GM12878 (cell line): ENCODE measurements around the gene TEF. TPM values are rescaled to one million over a fixed set of nuclear protein-coding genes. Genes with fewer than 3 reads are reported as not detected.

Experiments
- ATAC-seq: fragments of 200-7000 bp; cut with Tn5 transposase; 3 replicates; pipeline ENCODE4 v1.9.1; 2020; ENCODE audit warnings: mild to moderate bottlenecking, moderate library complexity
- BruUV-seq: library from RNA; stranded (reverse); fragments of 400-500 nt; replicated peaks from 2 replicates; lab custom pipeline; 2021; lab: Mats Ljungman, UMichigan
- CTCF ChIA-PET: fragments of 300-600 bp; sonication (Branson Sonifier 250); formaldehyde crosslinking; extraction: SDS; loops from one replicate; lab custom pipeline; 2021; ENCODE audit warnings: inconsistent platforms; lab: Yijun Ruan, JAX
- POLR2A ChIA-PET: fragments of 350-600 bp; formaldehyde crosslinking; extraction: SDS; loops from one replicate; lab custom pipeline; 2021; ENCODE audit warnings: inconsistent platforms; lab: Charles Lee
- RAD21 ChIA-PET: fragments of 300-600 bp; sonication (Branson Sonifier 250); formaldehyde crosslinking; loops from one replicate; lab custom pipeline; 2023; ENCODE audit warnings: antibody characterized with exemption; ENCODE audit not compliant: unreplicated experiment; lab: Charles Lee
- SMC1A ChIA-PET: fragments of 300-600 bp; sonication (Branson Sonifier 250); formaldehyde crosslinking; loops from one replicate; lab custom pipeline; 2023; ENCODE audit not compliant: unreplicated experiment, uncharacterized antibody; lab: Charles Lee
- DNase-seq: peaks from one replicate; pipeline ENCODE4 v3.0.0-alpha.2; 2011; ENCODE audit warnings: low read depth, low spot score
- FAIRE-seq: peaks from 3 replicates; lab custom pipeline; 2011; peaks lifted over from hg19 to GRCh38; lab: Jason Lieb, UNC
- H2AFZ ChIP-seq: 2 replicates; pipeline ENCODE4 v1.6.0; 2011; ENCODE audit warnings: low read depth, low read length, control low read depth; ENCODE audit not compliant: control insufficient read depth
- H3K27ac ChIP-seq: 2 replicates; pipeline ENCODE4 v1.5.1; 2011; ENCODE audit warnings: control low read depth; ENCODE audit not compliant: control insufficient read depth, insufficient read depth
- H3K27me3 ChIP-seq, 2 experiments: replicated peaks in 1 of 2; 2 replicates each; pipeline versions ENCODE4 v1.6.0 to v1.6.1; 2011; ENCODE audit warnings: low read length in 1 of 2; ENCODE audit not compliant: control insufficient read depth in 2 of 2, insufficient read depth in 2 of 2
- H3K36me3 ChIP-seq, 2 experiments: 2 replicates each; pipeline ENCODE4 v1.5.1; 2011; ENCODE audit warnings: low read length in 1 of 2; ENCODE audit not compliant: control insufficient read depth in 2 of 2, insufficient read depth in 2 of 2
- H3K4me1 ChIP-seq: 2 replicates; pipeline ENCODE4 v1.6.1; 2011; ENCODE audit warnings: mild to moderate bottlenecking, low read length, moderate library complexity, mixed read lengths; ENCODE audit not compliant: control insufficient read depth, insufficient read depth
- H3K4me2 ChIP-seq: 2 replicates; pipeline ENCODE4 v1.6.0; 2011; ENCODE audit warnings: control low read depth; ENCODE audit not compliant: control insufficient read depth, insufficient read depth
- H3K4me3 ChIP-seq: fragments of 200-600 bp; sonication (generic); 2 replicates; pipeline ENCODE4 v1.5.1; 2016
- H3K79me2 ChIP-seq: 2 replicates; pipeline ENCODE4 v1.6.0; 2011; ENCODE audit warnings: low read length; ENCODE audit not compliant: control insufficient read depth, insufficient read depth
- H3K9ac ChIP-seq: 2 replicates; pipeline ENCODE4 v1.8.0; 2011; ENCODE audit warnings: low read length, control low read depth, mixed read lengths; ENCODE audit not compliant: control insufficient read depth, insufficient read depth
- H3K9me3 ChIP-seq: replicated peaks from 3 replicates; pipeline ENCODE4 v1.5.1; 2011; ENCODE audit warnings: mild to moderate bottlenecking, low read length; ENCODE audit not compliant: control insufficient read depth, insufficient read depth
- H4K20me1 ChIP-seq: 2 replicates; pipeline ENCODE4 v1.6.0; 2011; ENCODE audit not compliant: control insufficient read depth, insufficient read depth
- BCL11A ChIP-seq: IDR thresholded peaks from 2 replicates; pipeline ENCODE4 v1.6.1; 2011; ENCODE audit warnings: low read depth, low read length
- EGR1 ChIP-seq, 2 experiments: IDR thresholded peaks; 1 replicate in 1 of 2; 2 replicates in 1 of 2; pipeline ENCODE4 v1.6.1; 2011 to 2012; ENCODE audit warnings: low read depth in 2 of 2, low read length in 2 of 2, borderline replicate concordance in 1 of 2, mild to moderate bottlenecking in 1 of 2, moderate library complexity in 1 of 2
- ETV6 ChIP-seq, 2 experiments: fragments of 450-650 bp in 1 of 2; IDR thresholded peaks in 1 of 2; conservative IDR thresholded peaks in 1 of 2; 2 replicates each; pipeline ENCODE4 v1.6.1; 2014; ENCODE audit warnings: antibody characterized with exemption in 1 of 2, borderline replicate concordance in 1 of 2, low read depth in 1 of 2, mild to moderate bottlenecking in 1 of 2, moderate library complexity in 1 of 2
- FOXK2 ChIP-seq: fragments of 450-650 bp; IDR thresholded peaks from 2 replicates; pipeline ENCODE4 v1.6.1; 2017; ENCODE audit warnings: mild to moderate bottlenecking, moderate library complexity
- IKZF1 ChIP-seq: fragments of 450-650 bp; conservative IDR thresholded peaks from 2 replicates; pipeline ENCODE4 v1.6.1; 2017; ENCODE audit warnings: antibody characterized with exemption, mild to moderate bottlenecking
- PML ChIP-seq: IDR thresholded peaks from 2 replicates; pipeline ENCODE4 v1.6.1; 2012; ENCODE audit warnings: low read length, inconsistent platforms
- SIX5 ChIP-seq: IDR thresholded peaks from 2 replicates; pipeline ENCODE4 v1.6.1; 2011; ENCODE audit warnings: mild to moderate bottlenecking, low read depth, low read length, moderate library complexity; ENCODE audit not compliant: severe bottlenecking
- SREBF2 ChIP-seq: IDR thresholded peaks from 2 replicates; pipeline ENCODE4 v1.6.1; 2012; ENCODE audit warnings: mild to moderate bottlenecking, low read length
- WRNIP1 ChIP-seq: IDR thresholded peaks from 2 replicates; pipeline ENCODE4 v1.6.1; 2011; ENCODE audit warnings: low read depth, low read length, improper control_type of control experiment, borderline replicate concordance
- WGBS: methylation state at CpG from one replicate; pipeline ENCODE4 v1.1.6; 2016; ENCODE audit warnings: low lambda C conversion rate; ENCODE audit not compliant: insufficient replicate concordance, insufficient coverage; ENCODE audit errors: missing lambda C conversion rate; 5-methylcytosine and 5-hydroxymethylcytosine counted together
- in situ Hi-C: fragments of 300-500 bp; cut with MboI; formaldehyde crosslinking; loops from 9 replicates; pipeline ENCODE4 v1.14.3; 2018; ENCODE audit warnings: mixed read lengths
- intact Hi-C: fragments of 100-400 bp; cut with micrococcal nuclease; formaldehyde crosslinking; loops from one replicate; pipeline ENCODE4 v1.14.2; 2022; ENCODE audit not compliant: unreplicated experiment
- polyA plus RNA-seq, 11 experiments: library from polyadenylated mRNA; depleted of rRNA in 4 of 11; unstranded in 6 of 11; stranded (reverse) in 5 of 11; fragments of >200 nt; fragmentation: Nextera tagmentation in 4 of 11; fragmentation: Illumina TruSeq in 1 of 11; extraction: Ambion mirVana in 4 of 11; extraction: Trizol in 1 of 11; gene quantifications; 1 replicate in 1 of 11; 2 replicates in 10 of 11; pipeline versions ENCODE4 v1.2.1 to v1.2.3, GENCODE V29; 2011 to 2016; ENCODE audit warnings: inconsistent platforms in 2 of 11, missing spikeins in 2 of 11, low read depth in 1 of 11
- total RNA-seq, 4 experiments: library from RNA; depleted of rRNA in 3 of 4; stranded (reverse); fragments of >200 nt in 3 of 4; fragmentation: Illumina TruSeq in 1 of 4; extraction: Trizol in 1 of 4; gene quantifications; 2 replicates each; pipeline versions ENCODE4 v1.2.1 to v1.2.3, GENCODE V29; 2013 to 2021
- TF ChIP-seq, protein P1 (sequence below): fragments of 450-650 bp; IDR thresholded peaks from 2 replicates; pipeline ENCODE4 v1.6.1; 2014; ENCODE audit warnings: mild to moderate bottlenecking
- TF ChIP-seq, protein P2 (sequence below): fragments of 450-650 bp; formaldehyde crosslinking; IDR thresholded peaks from 2 replicates; pipeline ENCODE4 v1.4.0; 2020; ENCODE audit warnings: mild to moderate bottlenecking, moderate library complexity
- TF ChIP-seq, protein P3 (sequence below): fragments of 150-350 bp; IDR thresholded peaks from 2 replicates; pipeline ENCODE4 v1.6.1; 2016; ENCODE audit warnings: low read depth, low read length

TEF gene
- total and polyA plus RNA-seq, 10 of the 15 experiments (the other 5 are each of a cell fraction or from before 2014, with no cell fraction given): 0.23 to 4.9 (median 3.2) TPM

DNA sequence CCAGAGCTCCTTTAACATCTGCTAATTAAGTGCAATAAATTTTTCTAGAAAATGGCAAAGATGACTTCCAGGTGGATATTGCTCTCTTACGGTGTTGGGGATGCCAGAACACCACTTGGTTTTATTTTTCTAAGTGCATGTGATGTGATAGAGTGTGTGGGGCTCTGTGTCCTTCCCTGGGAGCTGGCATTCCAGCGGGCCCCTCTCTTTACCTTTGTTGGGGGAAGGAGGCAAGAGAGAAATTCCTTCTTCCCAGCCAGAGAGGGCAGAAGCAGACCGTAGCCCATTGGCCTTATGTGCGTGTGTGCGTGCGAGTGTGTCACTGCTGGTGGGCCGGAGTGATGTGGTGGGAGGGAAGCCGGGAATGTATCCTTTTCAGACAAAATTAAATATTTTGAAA, 17.2 kb downstream of the TEF start:
- H3K4me1 ChIP-seq: peaks cover 4% of the 10 kb centered on the region
- no peak overlapping the region for H2AFZ ChIP-seq
- CTCF ChIA-PET: interaction anchor here (1.1 to 1.7 kb wide), 3 partner anchors 11 to 476 kb away, joined by 3 to 5 read pairs (median 4); no protein-coding TSS in a partner anchor
- TF ChIP-seq BCL11A: no peak
- TF ChIP-seq, protein P1, sequence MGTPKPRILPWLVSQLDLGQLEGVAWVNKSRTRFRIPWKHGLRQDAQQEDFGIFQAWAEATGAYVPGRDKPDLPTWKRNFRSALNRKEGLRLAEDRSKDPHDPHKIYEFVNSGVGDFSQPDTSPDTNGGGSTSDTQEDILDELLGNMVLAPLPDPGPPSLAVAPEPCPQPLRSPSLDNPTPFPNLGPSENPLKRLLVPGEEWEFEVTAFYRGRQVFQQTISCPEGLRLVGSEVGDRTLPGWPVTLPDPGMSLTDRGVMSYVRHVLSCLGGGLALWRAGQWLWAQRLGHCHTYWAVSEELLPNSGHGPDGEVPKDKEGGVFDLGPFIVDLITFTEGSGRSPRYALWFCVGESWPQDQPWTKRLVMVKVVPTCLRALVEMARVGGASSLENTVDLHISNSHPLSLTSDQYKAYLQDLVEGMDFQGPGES: no peak
- TF ChIP-seq, protein P2, sequence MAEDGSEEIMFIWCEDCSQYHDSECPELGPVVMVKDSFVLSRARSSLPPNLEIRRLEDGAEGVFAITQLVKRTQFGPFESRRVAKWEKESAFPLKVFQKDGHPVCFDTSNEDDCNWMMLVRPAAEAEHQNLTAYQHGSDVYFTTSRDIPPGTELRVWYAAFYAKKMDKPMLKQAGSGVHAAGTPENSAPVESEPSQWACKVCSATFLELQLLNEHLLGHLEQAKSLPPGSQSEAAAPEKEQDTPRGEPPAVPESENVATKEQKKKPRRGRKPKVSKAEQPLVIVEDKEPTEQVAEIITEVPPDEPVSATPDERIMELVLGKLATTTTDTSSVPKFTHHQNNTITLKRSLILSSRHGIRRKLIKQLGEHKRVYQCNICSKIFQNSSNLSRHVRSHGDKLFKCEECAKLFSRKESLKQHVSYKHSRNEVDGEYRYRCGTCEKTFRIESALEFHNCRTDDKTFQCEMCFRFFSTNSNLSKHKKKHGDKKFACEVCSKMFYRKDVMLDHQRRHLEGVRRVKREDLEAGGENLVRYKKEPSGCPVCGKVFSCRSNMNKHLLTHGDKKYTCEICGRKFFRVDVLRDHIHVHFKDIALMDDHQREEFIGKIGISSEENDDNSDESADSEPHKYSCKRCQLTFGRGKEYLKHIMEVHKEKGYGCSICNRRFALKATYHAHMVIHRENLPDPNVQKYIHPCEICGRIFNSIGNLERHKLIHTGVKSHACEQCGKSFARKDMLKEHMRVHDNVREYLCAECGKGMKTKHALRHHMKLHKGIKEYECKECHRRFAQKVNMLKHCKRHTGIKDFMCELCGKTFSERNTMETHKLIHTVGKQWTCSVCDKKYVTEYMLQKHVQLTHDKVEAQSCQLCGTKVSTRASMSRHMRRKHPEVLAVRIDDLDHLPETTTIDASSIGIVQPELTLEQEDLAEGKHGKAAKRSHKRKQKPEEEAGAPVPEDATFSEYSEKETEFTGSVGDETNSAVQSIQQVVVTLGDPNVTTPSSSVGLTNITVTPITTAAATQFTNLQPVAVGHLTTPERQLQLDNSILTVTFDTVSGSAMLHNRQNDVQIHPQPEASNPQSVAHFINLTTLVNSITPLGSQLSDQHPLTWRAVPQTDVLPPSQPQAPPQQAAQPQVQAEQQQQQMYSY (CRISPR knock-in tag): no peak
- TF ChIP-seq FOXK2: no peak
- TF ChIP-seq WRNIP1: no peak
- no peak for TF ChIP-seq EGR1 (IDR thresholded peaks at IDR 0.05; ENCODE audit: borderline replicate concordance in 1 of 2, low read depth in 2 of 2, low read length in 2 of 2)
- no peak for TF ChIP-seq IKZF1
- TF ChIP-seq SREBF2: no peak
- TF ChIP-seq, protein P3, sequence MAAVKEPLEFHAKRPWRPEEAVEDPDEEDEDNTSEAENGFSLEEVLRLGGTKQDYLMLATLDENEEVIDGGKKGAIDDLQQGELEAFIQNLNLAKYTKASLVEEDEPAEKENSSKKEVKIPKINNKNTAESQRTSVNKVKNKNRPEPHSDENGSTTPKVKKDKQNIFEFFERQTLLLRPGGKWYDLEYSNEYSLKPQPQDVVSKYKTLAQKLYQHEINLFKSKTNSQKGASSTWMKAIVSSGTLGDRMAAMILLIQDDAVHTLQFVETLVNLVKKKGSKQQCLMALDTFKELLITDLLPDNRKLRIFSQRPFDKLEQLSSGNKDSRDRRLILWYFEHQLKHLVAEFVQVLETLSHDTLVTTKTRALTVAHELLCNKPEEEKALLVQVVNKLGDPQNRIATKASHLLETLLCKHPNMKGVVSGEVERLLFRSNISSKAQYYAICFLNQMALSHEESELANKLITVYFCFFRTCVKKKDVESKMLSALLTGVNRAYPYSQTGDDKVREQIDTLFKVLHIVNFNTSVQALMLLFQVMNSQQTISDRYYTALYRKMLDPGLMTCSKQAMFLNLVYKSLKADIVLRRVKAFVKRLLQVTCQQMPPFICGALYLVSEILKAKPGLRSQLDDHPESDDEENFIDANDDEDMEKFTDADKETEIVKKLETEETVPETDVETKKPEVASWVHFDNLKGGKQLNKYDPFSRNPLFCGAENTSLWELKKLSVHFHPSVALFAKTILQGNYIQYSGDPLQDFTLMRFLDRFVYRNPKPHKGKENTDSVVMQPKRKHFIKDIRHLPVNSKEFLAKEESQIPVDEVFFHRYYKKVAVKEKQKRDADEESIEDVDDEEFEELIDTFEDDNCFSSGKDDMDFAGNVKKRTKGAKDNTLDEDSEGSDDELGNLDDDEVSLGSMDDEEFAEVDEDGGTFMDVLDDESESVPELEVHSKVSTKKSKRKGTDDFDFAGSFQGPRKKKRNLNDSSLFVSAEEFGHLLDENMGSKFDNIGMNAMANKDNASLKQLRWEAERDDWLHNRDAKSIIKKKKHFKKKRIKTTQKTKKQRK: no peak
- no peak for TF ChIP-seq PML
- TF ChIP-seq ETV6 (conservative IDR thresholded peaks at IDR 0.05 in 1 of 2, IDR thresholded peaks at IDR 0.05 in 1 of 2; ENCODE audit: borderline replicate concordance in 1 of 2, low read depth in 1 of 2): no peak
- no peak for TF ChIP-seq SIX5
- no TSS peak for BruUV-seq
- intact Hi-C loops: no loop called here
- ATAC-seq: no peak
- POLR2A ChIA-PET: no interaction called here
- no peaks in the 10 kb centered on the region; a peak in 1 of 4 replicates for H3K36me3 ChIP-seq
- SMC1A ChIA-PET: interaction anchor here (1.0 kb wide), 1 partner anchor 128 kb away, joined by 3 read pairs; no protein-coding TSS in a partner anchor
- H3K4me2 ChIP-seq: no peak overlapping the region
- no peak overlapping the region for H3K27ac ChIP-seq
- no peaks in the 10 kb centered on the region for H3K79me2 ChIP-seq
- no peak for FAIRE-seq
- RAD21 ChIA-PET: no interaction called here
- 84% methylated on average over 8 of the region's 8 CpGs for WGBS
- H3K9me3 ChIP-seq: no peaks in the 10 kb centered on the region
- H3K27me3 ChIP-seq: no peaks in the 10 kb centered on the region
- no peak overlapping the region for H3K4me3 ChIP-seq
- in situ Hi-C loops: no loop called here
- DNase-seq: no peak
- no peak overlapping the region for H3K9ac ChIP-seq
- H4K20me1 ChIP-seq: no peaks in the 10 kb centered on the region
